DMS153 treated with DMSO at 0.1 percent for 48 hours (cell line): ENCODE data around the gene FRRS1.
"Not testable (repeated sequence)": the region's sequence is repeated elsewhere in the genome, so short reads cannot be mapped to it uniquely, and the experiment has no call there.

Source experiments
- DNase-seq: peaks from one replicate; lab custom pipeline; 2025; ENCODE audit not compliant: unreplicated experiment; lab: John Stamatoyannopoulos, UW

FRRS1 gene

DNA sequence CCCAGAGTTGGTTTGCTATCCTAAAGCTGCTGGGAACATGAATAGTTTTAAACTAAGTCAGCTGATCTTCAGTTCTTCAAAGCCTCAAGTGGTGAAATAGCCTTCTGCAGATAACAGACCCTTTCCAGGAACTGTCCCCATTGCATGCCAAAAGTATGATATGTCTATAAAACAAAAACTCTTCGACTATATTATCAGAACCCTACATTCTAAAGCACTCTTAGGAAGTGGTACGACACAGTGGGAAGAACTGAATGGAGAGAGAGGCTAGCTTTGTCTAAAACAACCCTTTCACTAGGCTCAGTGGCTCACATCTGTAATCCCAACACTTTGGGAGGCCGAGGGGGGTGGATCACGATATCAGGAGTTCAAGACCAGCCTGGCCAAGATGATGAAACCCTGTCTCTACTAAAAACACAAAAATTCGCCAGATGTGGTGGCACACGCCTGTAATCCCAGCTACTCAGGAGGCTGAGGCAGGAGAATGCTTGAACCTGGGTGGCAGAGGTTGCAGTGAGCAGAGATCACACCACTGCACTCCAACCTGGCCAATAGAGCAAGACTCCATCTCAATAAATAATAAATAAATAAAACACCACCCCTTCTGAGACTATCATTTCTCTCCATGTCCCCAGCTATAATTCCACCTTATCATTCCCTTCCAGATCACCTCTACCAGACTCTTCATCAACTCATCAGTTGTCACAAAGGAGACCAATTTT is 2.2 kb upstream of the FRRS1 start:
- no peak for DNase-seq

DNA sequence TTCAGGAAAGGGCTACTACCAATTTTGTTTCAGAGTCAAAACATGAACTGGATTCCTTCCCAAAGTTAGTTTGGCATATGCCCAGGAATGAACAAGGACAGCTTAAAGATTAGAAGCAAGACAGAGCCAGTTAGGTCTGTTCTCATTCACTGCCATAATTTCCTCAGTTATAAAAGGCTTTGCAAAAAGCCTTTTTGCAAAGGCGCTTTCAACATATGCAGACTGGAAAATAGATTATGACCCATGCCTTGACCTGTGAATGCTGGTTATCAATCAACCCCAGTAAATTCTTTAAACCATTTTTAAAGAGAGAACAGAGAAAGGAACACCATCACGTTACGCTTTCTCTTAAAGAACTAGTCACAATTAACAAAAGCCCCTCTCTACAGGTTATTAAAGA is 1.7 kb upstream of the FRRS1 start:
- DNase-seq: no peak

GRCh38 chr1:99764909-99765308 is 1.5 kb downstream of the FRRS1 start:
- no peak for DNase-seq

DNA sequence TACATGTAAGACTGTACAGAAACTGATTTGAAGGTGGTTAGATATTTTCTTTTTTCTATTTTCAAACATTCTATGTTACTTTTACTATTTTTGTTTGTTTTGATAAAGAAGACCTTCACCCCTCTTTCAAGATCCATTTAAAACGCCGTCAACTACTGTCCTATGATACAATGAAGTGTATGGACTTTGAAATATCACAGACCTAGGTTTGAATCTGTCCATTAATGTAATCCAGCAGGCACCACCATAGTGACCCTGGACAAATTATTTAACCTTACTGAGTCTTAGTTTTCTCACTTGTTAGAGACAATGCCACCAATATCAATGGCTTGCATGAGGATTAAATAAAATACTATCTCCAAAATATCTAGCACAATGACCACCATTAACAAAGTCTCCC is 2.0 kb downstream of the FRRS1 start:
- no peak for DNase-seq

- no peak for DNase-seq
Measured at GRCh38 chr1:99763956-99764355, 2.5 kb downstream of the FRRS1 start.

GRCh38 chr1:99761774-99762173 is 4.7 kb downstream of the FRRS1 start:
- DNase-seq: no peak

- DNase-seq: no peak
Measured at GRCh38 chr1:99759518-99760160, 6.8 kb downstream of the FRRS1 start.

DNA sequence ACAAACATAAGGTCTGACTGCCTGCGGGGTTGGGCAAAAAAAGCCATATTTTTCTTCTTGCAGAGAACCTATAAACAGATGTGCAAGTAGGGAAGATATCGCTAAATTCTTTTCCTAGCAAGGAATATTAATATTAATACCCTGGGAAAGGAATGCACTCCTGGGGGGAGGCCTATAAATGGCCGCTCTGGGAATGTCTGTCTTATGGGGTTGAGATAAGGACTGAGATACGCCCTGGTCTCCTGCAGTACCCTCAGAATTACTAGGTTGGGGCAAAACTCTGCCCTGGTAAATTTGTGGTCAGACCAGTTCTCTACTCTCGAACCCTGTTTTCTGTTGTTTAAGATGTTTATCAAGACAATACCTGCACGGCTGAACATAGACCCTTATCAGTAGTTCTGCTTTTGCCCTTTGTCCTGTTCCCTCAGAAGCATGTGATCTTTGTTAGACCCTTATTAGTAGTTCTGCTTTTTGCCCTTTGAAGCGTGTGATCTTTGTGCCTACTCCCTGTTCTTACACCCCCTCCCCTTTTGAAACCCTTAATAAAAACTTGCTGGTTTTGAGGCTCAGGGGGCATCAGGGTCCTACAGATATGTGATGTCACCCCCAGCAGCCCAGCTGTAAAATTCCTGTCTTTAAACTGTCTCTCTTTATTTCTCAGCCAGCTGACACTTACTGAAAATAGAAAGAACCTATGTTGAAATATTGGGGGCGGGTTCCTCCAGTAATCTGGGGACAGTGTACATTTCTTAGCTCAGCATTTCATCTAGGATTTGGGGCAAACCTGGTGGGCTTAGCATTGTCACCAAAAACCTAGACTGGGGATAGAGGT is 7.5 kb downstream of the FRRS1 start:
- DNase-seq: not testable (repeated sequence)

GRCh38 chr1:99758073-99758511 is 8.3 kb downstream of the FRRS1 start:
- no peak for DNase-seq

GRCh38 chr1:99756598-99756997 is 9.8 kb downstream of the FRRS1 start:
- no peak for DNase-seq

- DNase-seq: no peak
Measured at GRCh38 chr1:99755664-99756063, 10.8 kb downstream of the FRRS1 start.

GRCh38 chr1:99754697-99755096 is 11.7 kb downstream of the FRRS1 start:
- no peak for DNase-seq

DNA sequence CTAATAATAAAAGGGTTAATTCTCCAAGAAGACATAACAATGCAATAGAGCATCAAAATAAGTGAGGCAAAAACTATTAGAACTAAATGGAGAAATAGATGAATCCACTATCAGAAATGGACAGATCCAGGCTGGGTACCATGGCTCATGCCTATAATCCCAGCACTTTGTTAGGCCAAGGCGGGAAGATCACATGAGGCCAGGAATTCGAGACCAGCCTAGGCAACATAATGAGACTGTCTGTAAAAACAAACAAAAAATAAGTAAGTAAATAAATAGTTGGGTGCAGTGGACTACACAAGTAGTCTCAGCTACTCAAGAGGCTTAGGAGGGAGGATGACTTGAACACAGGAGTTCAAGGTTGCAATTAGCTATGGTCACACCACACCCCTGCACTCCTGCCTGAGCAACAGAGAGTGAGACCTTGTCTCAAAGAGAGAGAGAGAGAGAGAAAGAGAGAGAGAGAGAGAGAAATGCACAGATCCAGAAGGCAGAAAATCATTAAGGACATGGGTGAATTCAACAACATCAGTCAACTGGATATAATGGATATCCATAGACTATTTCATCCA is 12.3 kb downstream of the FRRS1 start:
- DNase-seq: no peak

- DNase-seq: no peak
Measured at GRCh38 chr1:99751877-99752504, 14.4 kb downstream of the FRRS1 start.

- DNase-seq: no peak
Measured at GRCh38 chr1:99749504-99750347, 16.7 kb downstream of the FRRS1 start.

- no peak for DNase-seq
Measured at GRCh38 chr1:99748419-99748818, 18.0 kb downstream of the FRRS1 start.

GRCh38 chr1:99745684-99746083 is 20.8 kb downstream of the FRRS1 start:
- no peak for DNase-seq

GRCh38 chr1:99745061-99745460 is 21.4 kb downstream of the FRRS1 start:
- no peak for DNase-seq

DNA sequence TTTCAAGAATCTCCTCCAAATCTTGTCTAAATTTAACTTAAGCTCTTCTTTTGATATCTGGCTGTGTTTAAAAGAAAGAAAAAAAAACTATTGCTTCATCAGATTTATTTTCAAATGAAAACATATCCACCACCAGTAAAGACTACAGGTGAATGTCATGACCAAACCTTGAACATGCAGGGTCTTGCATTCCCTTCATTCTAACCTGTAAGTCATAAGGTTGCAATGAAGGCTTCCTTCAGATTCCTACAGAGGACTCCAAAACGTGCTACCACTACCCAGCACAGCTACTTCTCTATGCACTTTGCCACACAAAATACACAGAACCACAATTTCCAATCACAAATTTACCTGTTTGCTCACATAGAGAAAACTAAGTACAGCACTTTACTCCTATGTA is 26.3 kb downstream of the FRRS1 start:
- DNase-seq: no peak

GRCh38 chr1:99738858-99739465 is 27.5 kb downstream of the FRRS1 start:
- no peak for DNase-seq
